Measurements from ENCODE around the gene GRK5.
A peak's percentile ranks its signal among the peaks of the same experiment; 100 is the strongest.
"Not testable (repeated sequence)": the region's sequence is repeated elsewhere in the genome, so short reads cannot be mapped to it uniquely, and the experiment has no call there.

The GRK5 gene

GRCh38 chr10:119461923-119462322, 254.6 kb downstream of the GRK5 start:
- no peak for DNase-seq

- DNase-seq, result no peak
Measured at GRCh38 chr10:119462773-119463172, 255.4 kb downstream of the GRK5 start.

GRCh38 chr10:119463195-119463594, 255.8 kb downstream of the GRK5 start:
- not testable (repeated sequence) for DNase-seq

- no peak for DNase-seq
Measured at GRCh38 chr10:119465085-119465484, 257.7 kb downstream of the GRK5 start.

GRCh38 chr10:119466076-119466475, 258.7 kb downstream of the GRK5 start:
- no peak for DNase-seq

- DNase-seq, result no peak
Measured at GRCh38 chr10:119466655-119467054, 259.3 kb downstream of the GRK5 start.

- no peak for DNase-seq
Measured at GRCh38 chr10:119468542-119469324, 261.4 kb downstream of the GRK5 start.

- DNase-seq, result no peak
Measured at GRCh38 chr10:119469325-119469707, 261.9 kb downstream of the GRK5 start.

GRCh38 chr10:119469846-119470245, 262.5 kb downstream of the GRK5 start:
- DNase-seq, result no peak

- DNase-seq, result no peak
Measured at GRCh38 chr10:119470920-119471702, 263.7 kb downstream of the GRK5 start.

- no peak for DNase-seq
Measured at GRCh38 chr10:119473771-119474170, 266.4 kb downstream of the GRK5 start.

GRCh38 chr10:119474606-119475005, 267.2 kb downstream of the GRK5 start:
- DNase-seq, result no peak

- DNase-seq, result no peak
Measured at GRCh38 chr10:119477444-119477843, 270.1 kb downstream of the GRK5 start.

GRCh38 chr10:119478111-119478802, 270.9 kb downstream of the GRK5 start:
- no peak for DNase-seq

- peak in 1 of 14 donors; percentile 8 for DNase-seq
Measured at GRCh38 chr10:119478811-119479341, 271.5 kb downstream of the GRK5 start.

GRCh38 chr10:119479532-119479931, 272.2 kb downstream of the GRK5 start:
- DNase-seq, result no peak

GRCh38 chr10:119480667-119481066, 273.3 kb downstream of the GRK5 start:
- DNase-seq, result no peak

GRCh38 chr10:119481781-119482426, 274.5 kb downstream of the GRK5 start:
- no peak for DNase-seq

GRCh38 chr10:119483001-119483400, 275.6 kb downstream of the GRK5 start:
- no peak for DNase-seq

GRCh38 chr10:119483839-119484238, 276.5 kb downstream of the GRK5 start:
- no peak for DNase-seq

- DNase-seq, result no peak
Measured at GRCh38 chr10:119488675-119489074, 281.3 kb downstream of the GRK5 start.

- no peak for DNase-seq
Measured at GRCh38 chr10:119489991-119490326, 282.6 kb downstream of the GRK5 start.
